GM18868 (cell line): ENCODE results near the gene SCARB2.
A peak's percentile ranks its signal among the peaks of the same experiment; 100 is the strongest.

Experiments used
- ATAC-seq: cut with Tn5 transposase; IDR thresholded peaks from one replicate; pipeline ENCODE4 v1.9.1; 2021; ENCODE audit warnings: mild to moderate bottlenecking, moderate library complexity; ENCODE audit not compliant: unreplicated experiment

SCARB2 gene

GRCh38 chr4:76232681-76233080 is 19.1 kb upstream of the SCARB2 start:
- no peak for ATAC-seq

DNA sequence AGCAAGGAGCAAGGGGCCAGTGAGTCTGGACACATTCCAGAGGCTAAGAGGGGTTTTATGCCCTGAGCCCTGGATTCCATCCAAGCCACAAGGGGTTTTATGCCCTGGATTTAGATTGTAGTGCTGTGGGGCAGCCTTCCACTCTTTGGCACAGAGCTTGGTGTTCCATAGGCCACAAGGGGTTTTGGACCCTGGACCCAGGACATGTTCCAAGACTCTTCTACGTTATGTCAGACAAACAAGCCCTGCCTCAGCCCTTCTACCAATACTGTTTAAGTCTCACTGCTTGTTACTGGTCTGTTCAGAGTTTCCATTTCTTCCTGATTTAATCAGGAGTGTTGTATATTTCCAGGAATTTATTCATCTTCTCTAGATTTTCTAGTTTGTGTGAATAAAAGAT is 12.8 kb upstream of the SCARB2 start:
- ATAC-seq: no peak

DNA sequence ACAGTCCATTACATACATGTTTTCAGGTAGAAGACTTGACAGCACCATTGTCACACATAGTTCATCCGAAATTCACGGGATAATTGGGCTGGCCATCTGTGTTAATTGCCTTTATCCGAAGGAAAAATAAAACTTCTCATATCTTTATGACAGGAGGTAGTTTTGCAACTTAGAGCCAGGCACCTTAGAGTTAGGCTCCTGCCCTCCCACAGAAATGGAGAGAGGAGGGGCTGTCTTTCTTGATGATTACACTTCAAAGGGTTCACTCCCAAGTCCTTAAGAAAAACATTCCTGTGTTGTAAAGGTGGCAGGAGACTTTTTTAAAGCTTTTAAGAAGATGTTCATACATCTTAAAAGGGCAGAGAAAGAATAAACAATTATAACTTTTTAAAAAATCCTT is 10.5 kb upstream of the SCARB2 start:
- ATAC-seq: no peak

GRCh38 chr4:76219299-76220055 is 5.9 kb upstream of the SCARB2 start:
- no peak for ATAC-seq

DNA sequence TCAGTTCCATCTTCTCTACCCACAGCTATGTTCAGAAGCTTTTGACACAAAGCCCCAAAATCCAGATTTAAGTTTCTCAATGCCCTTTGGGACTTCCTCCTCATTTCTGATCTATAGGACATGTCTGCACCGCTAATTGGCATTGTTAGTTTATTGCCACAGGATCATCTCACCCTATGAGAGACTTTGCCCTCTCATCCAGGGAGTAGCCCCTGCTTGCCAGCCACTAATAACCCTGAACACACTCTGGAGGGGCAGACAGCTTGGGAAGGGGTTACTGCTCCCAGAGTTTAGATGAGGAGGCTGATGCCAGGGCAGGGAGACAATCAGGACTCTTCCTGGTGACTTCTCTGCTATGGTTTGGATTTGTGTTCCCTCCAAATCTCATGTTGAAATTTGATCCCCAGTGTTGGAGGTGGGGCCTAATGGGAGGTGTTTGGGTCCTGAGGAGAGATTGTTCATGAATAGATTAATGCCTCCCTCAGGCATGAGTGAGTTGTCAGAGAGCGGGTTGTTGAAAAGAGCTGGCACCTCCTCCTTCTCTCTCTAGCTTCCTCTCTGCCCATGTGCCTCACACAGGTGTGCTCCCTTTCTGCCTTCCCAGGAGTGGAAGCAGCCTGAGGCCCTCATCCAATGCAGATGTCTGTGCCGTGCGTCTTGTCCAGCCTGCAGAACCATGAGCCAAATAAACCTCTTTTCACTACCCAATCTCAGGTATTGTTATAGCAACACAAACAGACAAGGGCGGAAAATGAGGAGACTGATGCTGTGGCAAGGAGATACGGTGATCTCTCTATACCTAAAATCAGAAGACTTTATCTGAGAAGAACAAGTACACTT is 3.6 kb upstream of the SCARB2 start:
- ATAC-seq: no peak

DNA sequence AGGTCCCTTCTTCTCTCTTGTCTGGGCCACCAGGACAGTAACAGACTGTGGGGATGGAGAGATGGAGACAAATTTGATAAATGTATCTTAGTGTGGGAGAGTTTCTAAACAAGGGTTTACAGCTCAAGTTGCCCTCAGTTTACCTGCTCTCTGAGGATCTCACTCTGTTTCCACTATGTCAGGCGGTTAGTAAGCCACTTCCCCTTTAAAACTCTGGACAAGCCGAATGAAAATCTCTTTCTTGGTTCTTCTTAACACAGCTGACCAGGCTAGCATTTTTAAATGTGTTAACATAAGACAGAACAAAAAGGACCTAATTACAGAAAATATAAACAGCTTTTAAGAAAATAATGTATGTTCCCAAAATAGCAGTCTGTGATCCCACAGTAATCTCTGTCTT is 2.9 kb upstream of the SCARB2 start:
- no peak for ATAC-seq

DNA sequence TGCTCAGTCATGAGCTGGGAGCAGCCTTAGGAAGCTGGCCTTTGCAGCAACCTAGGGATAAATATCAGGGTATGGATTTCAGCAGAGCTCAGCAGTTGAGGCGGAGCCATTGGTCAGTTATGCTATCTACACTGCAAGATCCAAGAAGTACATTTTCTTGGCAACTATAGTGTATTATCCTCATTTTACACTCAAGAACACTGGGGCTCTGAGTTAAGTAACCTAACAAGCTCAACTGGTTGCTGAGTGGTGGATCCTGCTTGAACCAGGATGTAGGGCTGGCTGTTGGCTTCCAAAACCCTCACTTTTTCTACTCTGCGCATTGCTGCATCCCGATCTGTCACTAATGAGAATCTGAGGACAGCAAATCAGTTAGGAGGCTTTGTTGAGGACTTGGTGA is 1.5 kb upstream of the SCARB2 start:
- no peak for ATAC-seq

DNA sequence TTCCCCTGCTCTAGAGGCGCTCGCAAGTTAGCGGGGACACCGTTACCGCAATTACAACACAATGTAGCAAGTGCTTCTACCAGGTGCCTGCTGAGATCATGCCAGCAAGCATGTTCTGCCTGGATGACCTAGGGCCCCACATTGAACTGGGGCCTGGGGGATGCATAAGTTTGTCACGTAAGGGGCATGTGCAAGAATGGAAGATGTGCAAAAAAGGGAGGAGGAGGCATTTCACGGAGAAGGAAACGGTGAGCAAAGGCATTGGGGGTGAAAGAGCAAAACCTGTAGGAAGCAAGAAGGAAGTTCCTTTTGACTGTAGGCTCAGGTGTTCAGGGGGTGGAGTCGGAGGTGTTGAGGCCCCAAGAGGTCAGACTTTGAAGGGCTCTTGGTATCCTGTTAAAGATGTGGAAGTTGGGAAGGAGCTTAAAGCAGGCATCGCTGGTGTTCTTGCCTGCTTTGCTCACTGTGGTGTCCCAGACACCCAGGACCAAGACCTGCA is 602 bp upstream of the SCARB2 start:
- ATAC-seq: no peak

GRCh38 chr4:76212851-76213414 is 691 bp downstream of the SCARB2 start:
- peak; percentile 12 for ATAC-seq

- ATAC-seq: no peak
Observed at GRCh38 chr4:76211769-76212708, 1.6 kb downstream of the SCARB2 start.

- ATAC-seq: no peak
Observed at GRCh38 chr4:76210452-76210851, 3.2 kb downstream of the SCARB2 start.

DNA sequence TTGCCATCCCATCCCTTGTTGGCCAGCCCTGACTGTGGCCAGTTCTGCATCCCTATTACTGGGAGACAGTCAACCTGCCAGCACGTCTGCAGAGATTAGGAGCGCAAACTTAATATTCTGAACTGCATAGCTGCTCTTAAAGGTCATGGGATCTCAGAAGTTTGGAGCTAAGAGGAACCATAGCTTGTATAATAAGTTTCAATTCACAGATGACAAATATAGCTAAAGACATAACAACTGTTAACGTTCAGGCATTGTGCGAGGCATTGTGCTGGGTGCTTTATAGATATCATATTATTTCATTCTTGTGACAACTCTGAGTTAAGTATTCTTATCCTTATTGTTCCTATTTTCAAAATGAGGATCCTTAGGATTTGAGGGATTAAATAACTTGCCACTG is 3.7 kb downstream of the SCARB2 start:
- no peak for ATAC-seq

- ATAC-seq: no peak
Observed at GRCh38 chr4:76208005-76208765, 5.4 kb downstream of the SCARB2 start.

- no peak for ATAC-seq
Observed at GRCh38 chr4:76207549-76207948, 6.1 kb downstream of the SCARB2 start.

- no peak for ATAC-seq
Observed at GRCh38 chr4:76206222-76206942, 7.2 kb downstream of the SCARB2 start.

- ATAC-seq: no peak
Observed at GRCh38 chr4:76205476-76205875, 8.1 kb downstream of the SCARB2 start.

- no peak for ATAC-seq
Observed at GRCh38 chr4:76204936-76205335, 8.7 kb downstream of the SCARB2 start.

DNA sequence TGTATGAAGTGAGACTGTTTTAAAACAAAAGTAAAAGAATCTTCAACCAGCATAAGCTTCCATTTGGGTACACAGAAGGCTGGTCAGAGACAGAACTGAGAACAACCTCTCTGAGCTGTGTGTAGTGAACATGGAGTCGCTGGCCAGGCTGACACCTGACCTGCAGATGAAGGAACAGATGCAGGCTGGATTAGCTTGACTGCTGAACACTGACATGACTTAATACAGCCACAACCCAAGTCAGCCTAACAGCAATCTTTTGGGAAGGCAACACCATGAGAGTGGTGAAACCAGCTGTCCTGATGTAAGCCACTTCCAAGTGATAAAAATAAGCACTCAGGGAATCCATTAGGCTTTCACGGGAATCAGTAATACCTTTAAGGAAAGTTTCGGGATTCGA is 10.1 kb downstream of the SCARB2 start:
- ATAC-seq: no peak

DNA sequence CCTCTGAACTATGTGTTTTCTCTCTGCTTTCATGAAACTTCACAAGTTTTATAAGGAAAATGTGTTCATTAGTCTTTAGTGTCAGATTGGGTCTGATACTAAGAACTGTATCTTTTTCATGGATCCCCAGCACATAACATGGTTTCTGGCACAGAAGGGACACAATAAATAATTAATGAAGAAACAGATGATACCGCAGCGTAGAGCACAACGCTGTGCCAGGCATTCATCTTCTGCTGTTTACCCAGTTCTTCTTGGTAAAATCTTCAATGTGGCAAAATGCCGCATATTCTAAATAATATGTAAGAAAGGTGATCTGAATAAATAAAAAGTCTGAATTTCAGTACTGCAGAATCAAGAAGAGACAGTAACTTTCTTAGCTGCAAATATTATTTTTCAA is 12.3 kb downstream of the SCARB2 start:
- ATAC-seq: no peak
